Fibroblast of the aortic adventitia (primary cell): Measurements from ENCODE around the gene SPIRE2. TPM values are rescaled to one million over a fixed set of nuclear protein-coding genes. Genes with fewer than 3 reads are reported as not detected.

ENCODE experiments used
- DNase-seq: peaks from one replicate; pipeline ENCODE4 v3.0.0-alpha.2; 2010; ENCODE audit warnings: low read depth
- H3K4me3 ChIP-seq: 2 replicates; pipeline ENCODE4 v1.5.1; 2011; ENCODE audit warnings: low read depth, mild to moderate bottlenecking, control low read depth, low read length, moderate library complexity
- total RNA-seq: library from RNA; depleted of rRNA; stranded (reverse); fragments of >200 nt; gene quantifications from 2 replicates; pipeline ENCODE4 v1.2.3, GENCODE V29; 2012; ENCODE audit warnings: low replicate concordance
- TF ChIP-seq, protein P1 (sequence below): IDR thresholded peaks from 2 replicates; pipeline ENCODE4 v1.5.1; 2011; ENCODE audit warnings: mild to moderate bottlenecking, low read length, control low read depth, inconsistent platforms; ENCODE audit not compliant: insufficient read depth

The SPIRE2 gene
- total RNA-seq, 1 donor: 2.5 TPM

DNA sequence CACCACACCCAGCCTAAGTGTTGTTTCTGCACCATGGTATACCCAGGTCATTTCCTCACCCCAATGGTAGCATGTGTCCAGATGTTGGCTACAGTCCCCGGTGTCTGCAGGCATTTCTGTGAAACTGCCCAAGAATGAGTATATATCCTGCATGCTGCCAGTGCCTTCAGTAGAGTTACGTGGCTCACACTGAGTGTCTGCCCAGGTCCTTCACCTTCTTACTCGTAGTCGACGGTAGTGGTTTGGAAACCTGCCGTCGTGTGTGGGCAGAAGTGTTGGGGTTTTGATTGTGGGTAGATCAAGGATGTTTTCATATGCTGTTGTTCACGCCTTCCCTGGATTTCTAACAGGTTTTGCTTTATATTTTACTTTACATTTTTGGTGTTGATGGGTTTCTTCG, 61.9 kb downstream of the SPIRE2 start:
- DNase-seq: no peak
- no peak overlapping the region for H3K4me3 ChIP-seq
- TF ChIP-seq, protein P1, sequence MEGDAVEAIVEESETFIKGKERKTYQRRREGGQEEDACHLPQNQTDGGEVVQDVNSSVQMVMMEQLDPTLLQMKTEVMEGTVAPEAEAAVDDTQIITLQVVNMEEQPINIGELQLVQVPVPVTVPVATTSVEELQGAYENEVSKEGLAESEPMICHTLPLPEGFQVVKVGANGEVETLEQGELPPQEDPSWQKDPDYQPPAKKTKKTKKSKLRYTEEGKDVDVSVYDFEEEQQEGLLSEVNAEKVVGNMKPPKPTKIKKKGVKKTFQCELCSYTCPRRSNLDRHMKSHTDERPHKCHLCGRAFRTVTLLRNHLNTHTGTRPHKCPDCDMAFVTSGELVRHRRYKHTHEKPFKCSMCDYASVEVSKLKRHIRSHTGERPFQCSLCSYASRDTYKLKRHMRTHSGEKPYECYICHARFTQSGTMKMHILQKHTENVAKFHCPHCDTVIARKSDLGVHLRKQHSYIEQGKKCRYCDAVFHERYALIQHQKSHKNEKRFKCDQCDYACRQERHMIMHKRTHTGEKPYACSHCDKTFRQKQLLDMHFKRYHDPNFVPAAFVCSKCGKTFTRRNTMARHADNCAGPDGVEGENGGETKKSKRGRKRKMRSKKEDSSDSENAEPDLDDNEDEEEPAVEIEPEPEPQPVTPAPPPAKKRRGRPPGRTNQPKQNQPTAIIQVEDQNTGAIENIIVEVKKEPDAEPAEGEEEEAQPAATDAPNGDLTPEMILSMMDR: no peak

DNA sequence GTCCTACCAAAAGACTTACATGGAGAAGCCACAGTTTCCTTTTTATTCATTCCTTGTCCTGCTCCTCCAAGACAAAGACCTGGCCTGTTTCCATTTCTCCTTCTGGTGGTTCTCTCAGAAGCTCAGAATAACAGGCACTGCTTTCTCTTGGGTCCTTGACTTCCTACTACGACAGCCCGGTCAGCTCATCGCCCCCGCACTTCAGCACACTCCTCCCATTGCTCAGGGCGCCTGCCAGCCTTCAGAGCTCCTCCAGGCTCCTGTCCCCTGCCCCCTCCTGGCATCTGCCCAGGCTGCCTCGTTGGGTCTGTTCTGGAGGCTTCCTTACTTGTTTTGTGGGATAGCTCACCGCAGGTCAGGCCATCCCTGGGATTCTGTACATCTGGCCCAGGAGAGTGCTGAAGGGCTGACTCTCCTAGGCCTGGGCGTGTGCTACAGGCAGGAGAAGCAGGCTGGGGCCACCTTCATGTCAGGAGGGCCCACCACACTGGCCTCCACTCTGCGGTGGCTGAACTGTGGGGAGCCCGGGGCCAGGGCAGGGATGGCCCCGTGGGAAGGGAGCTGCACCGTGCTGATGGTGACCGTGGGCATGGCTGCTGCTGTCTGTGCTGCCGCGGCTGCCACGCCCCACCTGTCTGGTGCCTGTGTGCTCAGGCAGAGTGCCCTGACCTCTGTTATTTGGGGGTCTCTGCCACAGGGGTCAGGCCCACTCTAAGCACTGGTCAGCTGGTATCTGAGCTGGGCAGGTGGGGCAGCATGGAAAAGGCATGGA, 62.8 kb downstream of the SPIRE2 start:
- TF ChIP-seq, protein P1: no peak
- no peak overlapping the region for H3K4me3 ChIP-seq
- peak; percentile 39 for DNase-seq

DNA sequence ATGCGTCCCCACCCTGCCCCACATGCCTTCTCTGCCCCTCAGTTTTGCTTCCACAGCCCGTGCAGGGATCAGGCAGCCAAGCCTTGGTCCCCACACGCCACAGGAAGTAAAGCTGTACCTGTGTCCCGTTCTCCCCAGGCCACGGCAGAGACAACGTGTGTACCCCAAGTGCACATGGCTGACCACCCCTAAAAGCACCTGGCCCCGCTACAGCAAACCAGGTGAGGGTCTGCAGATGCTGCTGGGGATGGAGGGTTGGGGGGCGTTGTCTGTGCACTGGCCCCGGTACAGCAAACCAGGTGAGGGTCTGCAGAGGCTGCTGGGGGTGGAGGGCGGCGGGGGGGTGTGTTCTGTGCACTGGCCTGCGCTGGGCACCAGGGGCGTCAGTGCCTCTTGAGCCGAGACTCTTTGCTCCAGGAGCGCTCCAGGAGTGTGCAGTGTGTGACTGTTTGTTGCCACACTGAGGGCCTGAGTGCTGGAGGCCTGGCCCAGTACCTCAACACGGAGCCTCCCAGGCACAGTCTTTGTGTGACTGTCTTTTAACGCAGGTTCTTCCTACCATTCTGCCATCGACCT, 63.9 kb downstream of the SPIRE2 start:
- H3K4me3 ChIP-seq: no peak overlapping the region
- TF ChIP-seq, protein P1: no peak
- no peak for DNase-seq

DNA sequence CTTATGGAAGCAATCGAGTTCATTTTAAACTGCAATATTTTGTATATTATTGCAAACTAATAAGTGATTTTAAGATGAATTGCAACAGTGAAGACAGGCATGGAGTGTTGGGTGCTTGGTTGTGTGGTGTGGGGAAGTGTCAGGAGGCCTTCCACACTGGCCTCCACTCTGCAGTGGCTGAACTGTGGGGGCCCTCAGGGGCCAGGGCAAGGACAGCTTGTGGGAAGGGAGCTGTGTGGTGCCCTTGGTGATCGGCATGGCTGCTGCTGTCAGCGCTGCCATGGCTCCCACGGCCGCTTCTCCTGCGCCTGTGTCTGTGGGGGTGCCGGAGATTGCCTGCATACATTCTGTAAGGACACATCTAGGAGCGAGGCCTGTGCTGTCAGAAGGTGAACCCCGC, 64.4 kb downstream of the SPIRE2 start:
- no peak overlapping the region for H3K4me3 ChIP-seq
- TF ChIP-seq, protein P1: no peak
- DNase-seq: no peak

DNA sequence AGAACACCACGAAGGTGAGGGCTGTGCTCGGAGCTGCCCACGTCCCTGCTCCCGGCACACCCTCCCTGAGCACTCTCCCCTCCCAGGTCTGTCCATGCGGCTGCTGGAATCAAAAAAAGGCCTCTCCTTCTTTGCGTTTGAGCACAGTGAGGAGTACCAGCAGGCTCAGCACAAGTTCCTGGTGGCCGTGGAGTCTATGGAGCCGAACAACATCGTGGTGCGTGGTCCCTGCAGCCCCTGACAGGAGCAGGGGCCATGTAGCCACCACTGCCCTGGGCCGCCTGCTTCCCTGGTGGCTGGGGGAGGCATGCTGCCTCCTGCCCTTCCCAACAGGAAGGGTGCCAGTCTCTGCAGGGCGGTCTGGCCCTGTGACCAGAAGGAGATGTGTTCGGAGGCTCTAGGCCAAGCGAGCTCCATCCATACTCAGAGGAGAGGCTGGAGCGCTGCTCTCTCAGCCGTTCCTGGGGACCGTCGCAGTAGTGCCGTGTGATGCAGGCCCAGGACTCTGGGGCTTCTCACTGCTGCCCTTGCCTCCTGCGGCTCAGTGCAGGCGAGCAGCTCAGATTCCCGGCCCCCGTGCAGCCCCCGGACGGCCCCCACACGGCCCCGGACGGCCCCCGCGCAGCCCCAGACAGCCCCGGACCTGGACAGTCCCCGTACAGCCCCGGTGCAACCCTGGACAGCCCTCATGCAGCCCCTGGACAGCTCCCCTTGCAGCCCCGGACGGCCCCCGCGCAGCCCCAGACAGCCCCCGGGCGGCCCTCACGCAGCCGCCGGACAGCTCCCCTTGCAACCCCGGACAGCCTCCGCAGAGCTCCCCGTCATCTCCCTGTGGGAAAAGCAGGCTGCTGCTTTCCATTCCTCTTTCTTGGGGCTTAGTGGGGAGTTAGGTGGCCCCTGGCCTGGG, 65.6 kb downstream of the SPIRE2 start:
- DNase-seq: no peak
- H3K4me3 ChIP-seq: no peak overlapping the region
- TF ChIP-seq, protein P1: no peak

DNA sequence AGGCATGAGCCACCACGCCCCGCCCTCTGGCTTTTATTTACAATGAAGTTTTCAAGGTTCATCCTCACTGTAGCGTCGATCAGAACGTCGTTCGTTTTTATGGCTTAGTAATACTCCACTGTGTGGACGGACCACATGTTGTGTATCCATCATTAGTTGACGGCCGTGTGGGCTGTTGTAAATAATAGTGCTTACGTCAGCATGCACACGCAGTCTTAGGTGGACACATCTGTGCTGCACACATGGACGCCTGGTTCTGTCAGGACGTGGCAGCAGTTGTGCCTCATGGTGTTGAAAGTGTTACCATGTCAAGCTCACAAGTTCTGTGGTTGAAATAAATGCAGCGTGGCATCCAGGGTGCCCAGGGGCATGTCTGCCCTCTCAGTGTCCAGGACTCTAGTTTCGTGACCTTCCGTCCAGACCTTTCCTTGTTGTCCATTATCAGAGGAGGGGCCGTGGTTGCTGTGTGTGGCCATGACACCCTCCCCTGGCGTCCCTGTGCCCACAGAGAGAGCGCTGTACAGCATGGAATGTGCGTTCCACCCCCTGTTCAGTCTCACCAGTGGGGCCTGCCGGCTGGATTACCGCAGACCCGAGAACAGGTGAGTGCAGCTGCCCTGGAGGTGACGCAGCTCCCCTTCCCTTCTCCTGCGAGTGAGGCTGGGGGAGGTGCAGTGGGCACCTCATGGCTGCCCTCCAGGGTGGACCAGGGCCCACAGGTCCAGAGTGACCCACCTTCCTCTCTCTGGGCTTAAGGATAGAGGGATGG, 67.4 kb downstream of the SPIRE2 start:
- TF ChIP-seq, protein P1: no peak
- no peak for DNase-seq
- no peak overlapping the region for H3K4me3 ChIP-seq
